ENCODE results near the gene NOX5.

The NOX5 gene

DNA sequence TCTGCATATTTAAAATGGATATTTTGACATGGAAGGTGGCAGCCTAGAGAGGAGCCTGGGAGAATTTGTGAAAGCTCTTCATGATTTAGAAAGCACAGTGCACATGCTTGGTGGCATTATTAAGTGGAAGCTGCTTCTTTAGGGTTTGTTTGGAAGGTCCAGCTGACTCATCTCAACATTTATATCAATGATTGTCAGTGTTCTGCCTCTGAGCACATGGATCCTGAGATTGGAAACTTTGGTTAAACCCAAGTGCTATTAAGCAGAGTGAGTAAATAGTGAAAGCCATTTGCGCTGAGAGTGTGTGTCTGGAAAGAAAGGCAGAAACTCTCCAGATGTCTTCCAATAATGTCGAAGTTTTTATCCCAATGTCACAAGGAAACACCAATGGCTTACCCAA is 7.4 kb downstream of the NOX5 start:
- DNase-seq (ENCODE audit: low read depth in 2 of 2): no peak

DNA sequence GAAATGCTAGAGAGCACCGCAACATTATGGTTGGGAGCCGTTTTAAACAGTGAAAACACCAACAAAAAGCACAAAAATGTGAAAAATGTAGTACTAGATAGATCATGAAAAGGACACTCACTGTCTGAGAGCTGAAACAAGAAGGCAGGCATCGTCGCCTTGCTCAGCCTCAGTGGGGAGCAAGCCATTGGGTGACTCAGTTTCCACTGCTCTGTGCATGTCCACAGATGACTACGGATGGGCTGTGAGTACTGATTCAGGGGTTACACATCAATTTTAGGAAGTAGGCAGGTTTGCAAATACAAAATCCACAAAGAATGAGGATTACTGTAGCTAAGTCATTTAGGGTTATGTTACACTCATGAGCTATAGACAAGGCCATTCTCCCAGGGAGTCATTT is 10.8 kb downstream of the NOX5 start:
- DNase-seq (ENCODE audit: low read depth in 2 of 2): no peak

DNA sequence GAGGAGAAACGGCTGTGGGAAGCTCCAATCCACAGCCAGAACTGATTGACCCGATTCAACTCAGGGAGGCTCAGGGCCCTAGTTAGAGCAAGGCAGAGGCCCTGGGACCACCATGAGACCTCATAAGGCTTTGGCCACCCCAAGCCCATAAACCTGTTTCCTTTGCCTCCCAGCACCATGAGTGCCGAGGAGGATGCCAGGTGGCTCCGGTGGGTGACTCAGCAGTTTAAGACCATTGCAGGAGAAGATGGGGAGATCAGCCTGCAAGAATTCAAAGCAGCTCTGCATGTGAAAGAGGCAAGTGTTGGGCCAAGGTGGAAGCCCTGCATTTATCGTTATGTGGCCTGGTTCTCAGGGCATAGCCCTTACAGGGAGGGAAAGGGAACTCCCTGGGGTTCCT is 11.9 kb downstream of the NOX5 start:
- DNase-seq (ENCODE audit: low read depth in 2 of 2): no peak

DNA sequence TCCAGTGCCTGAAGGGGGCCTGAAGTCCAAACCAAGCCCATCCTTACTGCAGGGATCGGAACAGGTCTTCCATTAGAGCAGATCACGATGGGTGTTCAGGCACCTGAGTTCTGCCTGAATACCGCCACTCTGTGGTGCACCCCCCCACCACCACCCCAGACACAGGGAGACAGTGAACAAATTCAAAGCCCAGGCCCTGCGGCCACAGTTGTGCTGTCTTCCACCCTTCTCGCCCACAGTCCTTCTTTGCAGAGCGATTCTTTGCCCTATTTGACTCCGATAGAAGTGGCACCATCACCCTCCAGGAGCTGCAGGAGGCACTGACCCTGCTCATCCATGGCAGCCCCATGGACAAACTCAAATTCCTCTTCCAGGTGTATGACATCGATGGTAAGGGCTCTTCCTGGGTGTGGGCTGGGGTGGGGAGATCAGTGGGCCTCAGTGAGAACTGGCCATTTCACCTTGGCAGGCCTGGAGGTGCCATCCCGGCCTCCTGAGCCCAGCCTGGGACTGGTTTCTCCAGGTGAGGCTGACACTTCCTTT is 13.6 kb downstream of the NOX5 start:
- DNase-seq (ENCODE audit: low read depth in 2 of 2): no peak

DNA sequence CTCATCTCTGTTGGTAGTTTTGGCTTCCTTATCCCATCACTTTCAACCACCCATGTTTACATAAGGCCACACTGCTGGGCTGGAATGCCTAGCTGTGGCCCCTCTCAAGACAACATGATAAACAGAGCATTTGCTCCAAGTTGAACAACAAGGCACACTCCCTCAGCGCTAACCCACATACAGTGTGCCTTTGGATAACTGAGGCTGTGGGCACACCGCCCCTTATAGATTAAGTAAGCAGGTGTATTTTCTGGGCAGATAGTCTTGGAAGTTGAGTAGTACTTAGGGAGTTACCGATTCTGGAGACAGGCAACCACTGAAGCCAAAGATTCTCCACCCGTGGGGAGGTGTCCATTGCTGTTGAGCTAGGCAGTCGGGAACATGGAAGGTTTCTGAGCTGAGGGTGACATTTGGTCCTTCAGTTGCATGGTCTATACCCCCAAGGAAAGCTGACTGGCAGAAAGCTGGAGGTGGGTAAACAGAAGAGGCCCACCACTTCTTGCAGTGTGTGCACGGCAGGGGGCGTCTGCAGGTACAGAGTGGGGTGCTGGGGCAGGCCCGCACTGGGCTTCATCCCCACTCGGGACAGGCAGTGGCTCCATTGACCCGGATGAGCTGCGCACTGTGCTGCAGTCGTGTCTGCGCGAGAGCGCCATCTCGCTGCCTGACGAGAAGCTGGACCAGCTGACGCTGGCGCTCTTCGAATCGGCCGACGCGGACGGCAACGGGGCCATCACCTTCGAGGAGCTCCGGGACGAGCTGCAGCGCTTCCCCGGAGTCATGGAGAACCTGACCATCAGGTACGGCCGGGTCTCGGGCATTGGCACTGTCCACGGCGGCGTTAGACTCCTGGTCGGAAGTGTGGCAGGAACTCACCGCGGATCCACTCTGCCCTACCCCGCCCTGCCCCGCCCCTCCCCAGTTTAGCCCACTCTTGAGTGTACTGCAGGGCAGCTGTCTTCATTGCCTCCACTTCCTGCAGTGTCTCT is 16.8 kb downstream of the NOX5 start:
- DNase-seq (ENCODE audit: low read depth in 2 of 2): peak; percentile 16 to 23

DNA sequence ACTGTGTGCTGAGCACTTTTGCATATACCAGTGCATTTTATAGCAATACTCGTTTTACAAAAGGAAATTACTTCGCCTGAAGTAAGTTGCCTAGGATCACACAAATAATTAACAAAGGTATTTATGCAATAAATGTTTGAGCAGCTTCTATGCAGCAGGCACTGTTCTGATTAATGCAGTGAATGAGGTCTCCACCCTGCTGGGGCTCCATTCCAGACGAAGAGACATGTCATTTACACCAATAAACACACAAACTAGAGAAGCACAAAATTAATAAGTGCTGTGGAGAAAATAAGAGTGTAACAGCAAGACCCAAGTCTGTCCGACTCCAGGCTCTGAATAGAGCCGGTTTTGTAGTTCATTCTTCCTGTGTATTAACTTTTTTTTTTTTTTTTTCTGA is 17.5 kb downstream of the NOX5 start:
- DNase-seq (ENCODE audit: low read depth in 2 of 2): no peak

DNA sequence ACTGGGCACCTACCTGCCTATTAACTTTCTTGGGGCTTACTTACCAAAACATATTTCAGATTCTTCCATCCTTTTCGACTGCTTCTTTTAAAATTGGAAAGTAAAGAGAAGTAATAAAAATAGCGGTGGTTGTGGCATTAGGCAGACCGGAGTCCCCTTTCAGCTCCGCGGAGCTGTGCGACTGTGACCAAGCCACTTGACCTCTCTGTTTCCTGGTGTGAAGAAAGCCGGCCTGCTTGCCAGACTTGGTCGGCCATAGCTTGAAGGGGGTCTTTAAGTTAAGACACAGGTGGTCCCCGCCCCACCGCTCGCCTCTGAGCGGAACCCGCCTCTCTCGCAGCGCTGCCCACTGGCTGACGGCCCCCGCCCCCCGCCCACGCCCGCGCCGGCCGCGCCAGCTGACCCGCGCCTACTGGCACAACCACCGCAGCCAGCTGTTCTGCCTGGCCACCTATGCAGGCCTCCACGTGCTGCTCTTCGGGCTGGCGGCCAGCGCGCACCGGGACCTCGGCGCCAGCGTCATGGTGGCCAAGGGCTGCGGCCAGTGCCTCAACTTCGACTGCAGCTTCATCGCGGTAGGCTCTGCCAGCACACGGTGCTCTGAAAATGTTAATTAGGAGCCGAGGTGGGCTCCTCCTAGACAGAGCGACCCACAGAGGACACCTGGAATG is 18.3 kb downstream of the NOX5 start:
- DNase-seq (ENCODE audit: low read depth in 2 of 2): no peak

DNA sequence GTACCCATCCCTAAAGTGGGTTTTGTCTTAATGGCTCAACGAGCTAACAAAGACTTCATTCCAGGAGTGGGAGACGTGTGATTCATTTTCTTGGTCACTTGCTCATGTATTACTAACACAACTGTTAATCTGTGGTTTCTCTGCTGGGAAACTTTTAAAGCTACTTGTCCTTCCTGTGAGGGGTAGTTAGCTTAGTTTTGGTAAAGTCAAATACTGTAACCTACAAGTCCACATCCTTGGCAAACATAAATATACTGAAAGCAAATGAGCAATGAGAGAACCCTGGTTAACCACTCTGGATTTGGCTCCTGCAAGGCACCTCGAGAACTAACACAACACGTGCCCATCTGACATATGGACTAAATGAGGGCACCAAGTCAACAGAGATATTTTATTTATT is 19.9 kb downstream of the NOX5 start:
- DNase-seq (ENCODE audit: low read depth in 2 of 2): no peak

DNA sequence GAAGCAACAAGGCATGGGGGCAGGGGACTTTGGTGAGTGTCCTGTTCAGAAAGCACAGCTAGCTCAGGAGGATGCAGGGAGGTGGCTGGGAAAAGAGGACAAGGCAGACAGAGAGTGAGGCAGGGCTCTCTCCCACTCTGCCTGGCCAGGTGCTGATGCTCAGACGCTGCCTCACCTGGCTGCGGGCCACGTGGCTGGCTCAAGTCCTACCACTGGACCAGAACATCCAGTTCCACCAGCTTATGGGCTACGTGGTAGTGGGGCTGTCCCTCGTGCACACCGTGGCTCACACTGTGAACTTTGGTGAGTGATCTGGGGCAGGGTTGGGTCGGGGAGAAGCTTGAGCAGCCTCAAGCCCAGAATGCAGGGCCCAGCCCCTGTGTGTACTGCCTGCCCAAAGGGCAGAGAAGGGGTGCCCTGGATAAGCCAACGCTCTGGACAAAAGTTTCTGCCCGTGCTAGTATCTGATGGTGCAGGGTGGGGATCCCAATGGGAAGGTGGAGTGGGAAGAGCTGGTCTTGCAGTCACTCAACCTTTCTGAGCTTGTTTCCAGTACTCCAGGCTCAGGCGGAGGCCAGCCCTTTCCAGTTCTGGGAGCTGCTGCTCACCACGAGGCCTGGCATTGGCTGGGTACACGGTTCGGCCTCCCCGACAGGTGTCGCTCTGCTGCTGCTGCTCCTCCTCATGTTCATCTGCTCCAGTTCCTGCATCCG is 20.9 kb downstream of the NOX5 start:
- DNase-seq (ENCODE audit: low read depth in 2 of 2): no peak

DNA sequence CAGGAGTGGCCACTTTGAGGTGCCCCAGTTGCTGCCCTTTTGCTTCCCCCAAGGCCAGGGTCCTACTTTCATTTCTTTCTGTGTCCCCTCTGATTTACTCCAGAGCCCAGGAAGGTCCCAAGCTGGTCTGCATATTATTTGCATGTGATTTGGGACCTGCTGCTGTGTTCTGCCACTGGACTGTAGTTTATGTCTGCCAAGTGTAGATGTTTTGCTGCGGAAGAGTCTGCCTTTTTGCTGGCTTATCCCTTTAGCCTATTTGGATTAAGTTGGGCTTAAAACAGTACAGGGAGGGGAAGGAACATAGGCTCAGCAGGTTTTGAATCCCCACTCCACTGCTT is 21.4 kb downstream of the NOX5 start:
- no peak for DNase-seq (ENCODE audit: low read depth in 2 of 2)

DNA sequence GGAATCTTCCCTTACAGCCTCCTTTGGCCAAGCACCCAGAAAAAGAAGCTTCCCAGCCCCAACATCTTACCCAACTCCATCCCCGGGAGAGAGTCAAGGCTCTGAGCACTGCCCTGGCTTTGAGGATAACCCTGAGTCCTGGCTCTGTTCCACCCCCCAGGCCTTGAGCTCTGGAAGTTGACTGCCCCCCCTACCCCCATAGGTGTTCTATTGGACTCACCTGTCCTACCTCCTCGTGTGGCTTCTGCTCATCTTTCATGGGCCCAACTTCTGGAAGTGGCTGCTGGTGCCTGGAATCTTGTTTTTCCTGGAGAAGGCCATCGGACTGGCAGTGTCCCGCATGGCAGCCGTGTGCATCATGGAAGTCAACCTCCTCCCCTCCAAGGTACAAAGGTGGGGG is 22.3 kb downstream of the NOX5 start:
- DNase-seq (ENCODE audit: low read depth in 2 of 2): no peak

DNA sequence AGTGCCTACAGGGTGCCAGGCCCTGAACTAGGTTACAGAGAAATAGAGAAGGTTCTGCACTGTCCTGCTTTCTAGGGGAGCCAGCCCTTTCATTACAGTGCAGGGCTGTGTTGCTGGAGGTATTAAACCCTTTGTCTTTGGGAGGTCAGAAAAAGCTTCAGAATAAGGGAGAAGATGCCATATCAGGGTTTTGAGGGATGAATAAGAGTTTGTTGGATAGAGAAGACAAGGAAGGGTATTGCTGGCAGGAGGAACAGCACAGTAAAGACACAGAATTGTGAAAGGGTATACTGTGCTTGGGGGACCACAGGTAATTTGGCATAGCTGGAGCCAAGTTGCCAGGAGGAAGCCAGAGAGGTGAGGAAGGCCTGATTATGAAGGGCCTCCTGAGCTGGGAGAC is 23.0 kb downstream of the NOX5 start:
- no peak for DNase-seq (ENCODE audit: low read depth in 2 of 2)

DNA sequence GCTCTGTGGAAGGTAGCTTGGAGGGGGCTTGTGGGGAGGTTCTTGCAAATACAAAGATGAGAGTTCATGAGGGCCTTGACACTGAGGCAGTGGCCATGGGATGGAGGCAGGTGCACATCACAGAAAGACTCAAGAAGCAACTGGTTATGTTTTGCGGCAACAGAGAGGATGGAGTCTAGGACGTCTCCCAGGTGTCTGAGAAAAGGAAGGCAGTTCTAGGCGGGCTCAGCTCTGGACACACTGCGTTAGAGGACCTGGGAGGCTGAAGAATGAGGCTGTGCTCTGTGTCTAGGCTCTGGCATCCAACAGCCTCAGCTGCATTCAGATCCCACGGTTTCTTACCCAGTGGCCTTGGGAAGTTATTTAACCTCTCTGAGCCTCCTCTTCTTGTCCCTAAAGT is 23.5 kb downstream of the NOX5 start:
- DNase-seq (ENCODE audit: low read depth in 2 of 2): no peak

DNA sequence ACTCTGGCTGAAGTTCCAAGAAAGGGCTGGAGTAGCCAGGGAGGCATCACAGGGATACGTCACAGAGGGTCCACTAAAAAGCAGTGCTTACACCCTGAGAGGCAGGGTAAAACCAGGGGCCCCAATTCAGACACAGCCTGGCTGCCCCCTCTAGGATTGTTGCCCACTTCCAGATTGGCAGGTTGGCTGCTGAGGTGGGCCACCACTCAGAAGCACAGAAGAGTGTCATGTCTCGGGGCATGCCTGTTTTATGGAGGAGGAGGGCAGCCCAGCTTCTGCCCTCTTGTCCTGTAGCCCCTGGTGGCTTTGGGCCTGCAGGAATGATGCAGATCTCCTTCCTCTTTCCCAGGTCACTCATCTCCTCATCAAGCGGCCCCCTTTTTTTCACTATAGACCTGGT is 24.0 kb downstream of the NOX5 start:
- DNase-seq (ENCODE audit: low read depth in 2 of 2): no peak

DNA sequence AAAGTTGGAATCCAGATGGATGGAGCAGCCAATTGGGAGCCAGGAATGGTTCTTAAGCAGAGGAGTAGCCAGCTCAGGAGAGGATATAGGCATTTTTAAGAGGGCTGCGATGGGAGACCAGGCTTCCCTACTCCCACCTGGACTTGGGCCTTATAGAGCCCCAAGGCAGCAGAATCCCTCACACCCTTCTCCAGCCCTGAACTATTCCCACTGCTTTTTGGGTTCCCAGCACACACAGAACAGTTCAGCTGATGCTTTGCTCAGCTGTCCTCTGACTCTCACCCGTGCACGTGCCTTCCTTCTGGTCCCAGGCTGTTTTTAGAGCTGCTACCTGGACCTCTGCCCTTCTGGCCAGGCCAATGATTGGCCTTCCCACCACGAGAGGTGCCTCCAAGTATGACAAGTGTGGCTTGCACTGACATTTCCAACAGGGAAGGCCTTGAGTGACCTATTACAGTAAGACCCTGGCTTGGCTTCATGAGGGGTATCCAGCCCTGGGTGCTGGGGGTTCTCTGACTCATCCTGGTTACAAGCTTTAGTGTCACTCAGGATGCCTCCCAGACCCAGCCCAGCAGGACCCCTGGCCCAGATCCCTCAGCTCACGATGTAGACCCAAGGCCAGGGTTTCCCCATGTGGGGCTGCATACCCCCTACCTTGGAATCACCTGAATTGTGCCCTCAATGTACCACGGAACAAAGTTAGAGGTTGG is 25.2 kb downstream of the NOX5 start:
- DNase-seq (ENCODE audit: low read depth in 2 of 2): no peak

DNA sequence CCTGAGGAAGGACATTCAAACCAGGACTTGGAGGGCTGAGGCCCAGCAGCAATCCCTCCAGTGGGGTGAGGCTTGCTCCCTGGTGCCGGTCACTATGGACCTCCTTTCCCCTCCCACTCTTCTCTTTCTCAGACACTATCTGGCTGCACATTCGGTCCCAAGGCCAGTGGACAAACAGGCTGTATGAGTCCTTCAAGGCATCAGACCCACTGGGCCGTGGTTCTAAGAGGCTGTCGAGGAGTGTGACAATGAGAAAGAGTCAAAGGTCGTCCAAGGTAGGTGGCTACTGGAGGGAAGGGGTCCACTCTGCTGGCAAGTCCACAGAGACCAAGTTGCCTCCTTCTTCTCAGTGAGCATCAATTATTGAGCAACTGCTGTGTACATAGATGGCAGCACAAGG is 28.0 kb downstream of the NOX5 start:
- DNase-seq (ENCODE audit: low read depth in 2 of 2): no peak

DNA sequence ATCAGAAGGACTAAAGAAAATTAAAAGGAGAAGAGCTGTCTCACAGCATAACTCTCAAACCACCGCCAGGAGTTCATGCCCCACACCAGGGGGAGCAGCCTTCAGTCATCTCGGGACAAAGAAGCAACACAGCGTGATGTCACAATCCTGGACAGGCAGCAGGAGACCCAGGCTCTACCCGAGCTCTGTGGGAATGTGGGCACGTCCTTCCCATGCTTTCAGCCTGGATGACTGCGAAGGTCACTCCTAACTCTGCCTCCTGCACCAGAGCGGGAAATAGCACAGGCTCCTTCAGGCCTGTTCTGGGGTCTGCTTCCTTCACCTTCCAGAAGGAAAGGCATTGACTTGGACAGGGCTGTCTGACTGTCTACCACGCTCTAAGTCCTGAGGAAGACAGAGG is 31.3 kb downstream of the NOX5 start:
- DNase-seq (ENCODE audit: low read depth in 2 of 2): no peak

DNA sequence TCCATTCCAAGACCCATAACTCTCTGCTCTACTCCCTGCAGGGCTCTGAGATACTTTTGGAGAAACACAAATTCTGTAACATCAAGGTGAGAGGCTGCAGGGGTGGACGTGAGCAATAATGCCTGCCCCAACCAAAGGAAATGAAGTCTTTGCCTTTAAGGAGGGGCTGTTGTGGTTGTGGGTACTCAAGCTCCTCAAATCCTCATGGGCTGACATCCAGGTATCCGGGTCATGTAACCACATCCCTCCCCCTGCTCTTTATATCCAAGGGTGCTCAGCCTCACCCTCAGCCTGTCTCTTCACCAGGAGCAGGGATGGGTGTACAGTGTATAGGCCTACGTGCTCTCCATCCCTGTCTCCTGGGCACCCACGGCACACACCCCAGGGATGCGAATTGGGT is 32.3 kb downstream of the NOX5 start:
- no peak for DNase-seq (ENCODE audit: low read depth in 2 of 2)

DNA sequence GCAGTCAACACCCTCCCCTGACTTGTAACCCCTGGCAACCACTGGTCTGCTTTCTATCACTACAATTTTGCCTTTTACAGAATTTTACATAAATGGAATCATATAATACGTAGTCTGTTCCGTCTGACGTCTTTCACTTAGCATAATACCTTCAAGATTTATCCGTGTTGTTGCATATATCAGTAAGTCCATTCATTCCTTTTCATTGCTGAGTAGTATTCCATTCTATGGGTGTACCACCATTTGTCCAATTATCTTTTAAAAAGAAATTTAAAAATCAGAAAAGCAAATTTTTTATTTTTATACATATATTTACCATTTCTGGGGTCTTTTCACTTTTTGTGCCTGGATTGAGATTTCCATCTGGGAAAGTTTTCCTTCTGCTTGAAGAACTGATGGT is 35.5 kb downstream of the NOX5 start:
- DNase-seq (ENCODE audit: low read depth in 2 of 2): no peak

DNA sequence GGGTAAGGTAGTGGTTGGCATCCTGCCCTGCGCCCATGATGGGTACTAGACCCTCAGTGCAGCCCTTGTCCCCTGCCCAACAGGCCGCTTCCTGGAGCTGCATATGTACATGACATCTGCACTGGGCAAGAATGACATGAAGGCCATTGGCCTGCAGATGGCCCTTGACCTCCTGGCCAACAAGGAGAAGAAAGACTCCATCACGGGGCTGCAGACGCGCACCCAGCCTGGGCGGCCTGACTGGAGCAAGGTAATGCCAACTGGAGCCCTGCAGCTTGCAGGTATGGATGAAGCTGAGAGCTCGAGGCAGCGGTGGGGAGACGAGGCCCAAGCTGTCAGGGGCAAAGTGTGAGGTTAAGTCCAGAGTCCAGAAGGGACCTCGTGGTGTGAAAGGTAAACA is 40.8 kb downstream of the NOX5 start:
- no peak for DNase-seq (ENCODE audit: low read depth in 2 of 2)

DNA sequence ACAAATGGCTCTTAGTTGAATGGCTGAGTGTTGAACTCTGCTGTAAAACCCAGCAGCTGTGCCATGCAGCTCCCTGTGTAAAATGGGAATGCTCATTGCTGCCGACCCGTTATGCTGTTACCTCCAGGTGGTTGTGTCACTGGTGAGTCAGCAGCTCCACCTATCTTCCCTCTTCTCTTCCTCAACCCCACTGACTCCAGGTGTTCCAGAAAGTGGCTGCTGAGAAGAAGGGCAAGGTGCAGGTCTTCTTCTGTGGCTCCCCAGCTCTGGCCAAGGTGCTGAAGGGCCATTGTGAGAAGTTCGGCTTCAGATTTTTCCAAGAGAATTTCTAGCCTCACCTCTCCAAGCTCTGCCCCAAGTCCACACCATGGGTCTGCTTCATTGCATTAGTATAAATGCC is 41.9 kb downstream of the NOX5 start:
- no peak for DNase-seq (ENCODE audit: low read depth in 2 of 2)

Data from activated CD4-positive, alpha-beta T cell treated with anti-CD3 and anti-CD28 coated beads for 24 hours (primary cell).